EH (cell line): ENCODE results near the gene MLXIP.

Source experiments
- DNase-seq: peaks from one replicate; pipeline ENCODE4 v3.0.0-alpha.2; 2015; ENCODE audit warnings: low read depth

MLXIP gene

DNA sequence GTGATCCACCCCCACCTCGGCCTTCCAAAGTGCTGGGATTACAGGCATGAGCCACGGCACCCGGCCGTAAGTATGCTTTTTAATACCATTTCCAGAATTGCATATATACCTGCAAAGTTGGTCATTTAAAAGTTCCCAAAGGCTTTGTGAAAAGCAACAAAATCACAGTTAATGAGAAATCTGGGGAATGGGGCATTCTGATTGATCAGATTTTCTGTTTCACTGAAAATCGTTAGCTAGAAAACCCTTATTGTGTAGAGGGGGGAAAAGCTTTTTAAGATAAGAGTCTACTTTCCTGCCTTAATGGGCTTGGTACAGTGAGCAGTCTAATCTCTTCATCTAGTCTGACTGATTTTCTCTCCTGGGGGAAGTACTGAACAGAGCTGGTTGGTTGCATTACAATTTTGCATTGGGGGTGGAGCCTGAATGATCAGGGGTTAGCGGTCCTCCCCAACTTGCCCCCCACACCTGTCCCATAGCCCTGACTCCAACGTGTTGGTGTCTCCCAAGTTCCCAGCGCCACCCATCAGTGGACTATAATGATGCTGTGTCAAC is 71.6 kb downstream of the MLXIP start:
- DNase-seq: no peak

DNA sequence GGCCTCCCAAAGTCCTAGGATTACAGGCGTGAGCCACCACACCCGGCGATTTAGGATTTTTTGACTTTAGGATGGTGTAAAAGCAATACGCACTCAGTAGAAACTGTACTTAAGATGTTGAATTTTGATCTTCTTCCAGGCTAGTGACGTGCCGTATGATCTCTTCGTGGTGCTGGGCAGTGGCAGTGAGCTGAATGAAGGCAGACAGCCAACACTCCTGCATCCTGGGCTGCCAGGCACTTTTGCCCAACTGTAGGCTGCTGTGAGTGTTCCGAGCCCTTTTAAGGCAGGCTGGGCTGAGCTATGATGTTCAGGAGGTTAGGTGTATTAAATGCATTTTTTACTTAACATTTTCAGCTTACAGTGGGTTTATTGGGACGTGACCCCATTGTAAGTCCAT is 74.2 kb downstream of the MLXIP start:
- DNase-seq: no peak

DNA sequence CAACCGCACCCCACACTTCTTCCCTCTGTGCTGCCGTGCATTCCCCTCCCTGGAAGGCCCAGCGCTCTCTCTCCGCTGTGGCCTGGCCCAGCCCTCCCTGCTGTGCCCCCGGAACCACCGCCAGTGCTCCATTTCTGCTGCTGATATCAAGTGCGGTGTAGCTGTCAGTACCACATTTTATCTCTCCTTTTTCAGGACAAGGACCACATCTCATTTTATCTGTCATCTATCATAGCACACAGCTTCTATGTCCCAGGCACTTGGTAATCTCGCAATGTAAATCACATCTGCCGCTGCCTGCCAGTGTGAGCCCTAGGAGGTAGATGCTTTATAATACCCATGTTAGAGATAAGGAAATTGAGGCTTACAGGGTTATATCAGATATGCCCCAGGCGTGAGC is 77.1 kb downstream of the MLXIP start:
- DNase-seq: no peak

GRCh38 chr12:122158700-122159285 is 80.2 kb downstream of the MLXIP start:
- no peak for DNase-seq

- no peak for DNase-seq
These were observed 81.3 kb downstream of the MLXIP start for GRCh38 chr12:122159882-122160281.

DNA sequence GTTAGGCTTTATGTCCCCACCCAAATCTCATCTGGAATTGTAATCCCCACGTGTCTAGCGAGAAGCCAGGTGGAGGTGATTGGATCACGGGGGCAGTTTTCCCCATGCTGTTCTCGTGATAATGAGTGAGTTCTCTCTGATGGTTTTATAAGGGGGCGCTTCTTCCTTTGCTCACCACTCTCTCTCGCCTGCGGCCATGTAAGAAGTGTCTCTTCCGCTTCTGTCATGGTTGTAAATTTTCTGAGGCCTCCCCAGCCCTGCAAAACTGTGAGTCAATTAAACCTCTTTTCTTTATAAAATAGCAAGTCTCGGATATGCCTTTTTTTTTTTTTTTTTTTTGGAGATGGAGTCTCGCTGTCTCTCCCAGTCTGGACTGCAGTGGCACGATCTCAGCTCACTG is 82.2 kb downstream of the MLXIP start:
- no peak for DNase-seq

DNA sequence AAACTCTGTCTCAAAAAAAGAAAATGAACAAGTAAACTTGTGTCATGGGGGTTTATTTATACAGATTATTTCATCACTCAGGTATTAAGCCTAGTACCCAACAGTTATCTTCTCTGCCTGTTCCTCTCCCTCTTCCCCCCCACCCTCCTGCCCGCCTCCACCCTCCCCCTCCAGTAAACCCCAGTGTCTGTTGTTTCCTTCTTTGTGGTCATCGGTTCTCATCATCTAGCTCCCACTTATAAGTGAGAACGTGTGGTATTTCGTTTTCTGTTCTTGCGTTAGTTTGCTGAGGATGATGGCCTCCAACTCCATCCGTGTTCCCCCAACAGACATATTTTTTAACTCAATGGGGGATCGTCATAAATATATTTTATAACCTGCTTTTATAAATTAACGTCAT is 83.1 kb downstream of the MLXIP start:
- DNase-seq: no peak

DNA sequence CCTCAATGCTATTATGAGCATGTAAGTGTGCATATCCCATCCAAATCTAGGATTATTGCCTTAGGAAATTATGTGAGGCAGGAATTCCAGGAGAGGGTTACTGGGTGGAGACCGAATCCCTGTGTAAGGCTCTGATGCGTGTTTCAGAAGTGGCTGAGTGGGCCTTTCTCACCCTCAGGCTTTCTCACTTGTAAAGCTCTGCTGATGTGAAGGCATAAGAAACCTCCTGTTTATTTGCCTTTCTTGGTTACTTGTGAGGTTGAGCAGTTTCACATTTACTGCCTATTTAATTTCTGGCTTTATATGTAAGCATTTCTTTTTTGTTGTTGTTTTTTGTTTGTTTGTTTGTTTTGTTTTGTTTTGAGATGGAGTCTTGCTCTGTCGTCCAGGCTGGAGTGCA is 84.4 kb downstream of the MLXIP start:
- no peak for DNase-seq

DNA sequence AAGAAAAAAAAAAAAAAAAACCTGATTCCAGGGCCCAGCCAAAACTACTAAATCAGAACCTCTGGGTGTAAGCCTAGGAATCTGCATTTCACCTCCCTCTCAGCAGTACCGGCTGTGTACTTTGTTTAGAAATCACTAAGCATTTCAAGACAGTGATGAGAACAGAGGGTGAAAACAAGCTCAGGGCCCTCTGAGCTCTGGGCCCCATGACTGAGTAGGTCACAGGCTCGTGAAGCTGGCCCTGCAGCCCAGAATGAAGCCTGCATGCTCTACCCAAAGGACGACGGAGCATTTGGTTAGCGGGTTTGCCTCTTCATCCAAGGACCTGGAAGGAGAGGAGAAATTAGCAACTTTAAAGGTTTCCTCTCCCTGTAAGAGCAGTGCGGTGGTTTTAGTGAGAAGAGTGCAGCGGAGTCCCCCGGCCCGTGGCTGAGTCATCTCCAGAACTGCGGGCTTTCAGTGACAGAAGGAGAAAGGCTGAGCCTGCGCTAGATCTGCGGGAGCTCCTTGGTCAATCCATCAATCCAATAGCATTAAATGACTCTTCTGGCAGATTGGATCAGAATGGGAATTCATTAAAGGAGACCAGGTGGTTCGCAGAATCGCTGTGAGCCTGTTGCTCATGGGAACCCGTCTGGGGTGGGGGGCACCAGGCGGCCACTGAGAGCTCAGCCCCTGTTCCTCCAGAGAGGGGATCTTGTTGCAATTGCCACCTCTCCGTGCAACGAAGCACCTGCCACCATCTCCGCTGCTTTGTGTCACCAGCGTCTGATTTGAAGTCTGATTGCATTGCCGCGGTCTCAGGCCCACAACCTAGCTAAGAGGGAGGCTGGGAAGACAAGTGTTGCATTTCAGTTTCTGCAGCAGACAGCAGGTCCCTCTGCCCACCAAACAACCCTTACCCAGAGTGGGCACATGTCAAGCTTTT is 88.1 kb downstream of the MLXIP start:
- no peak for DNase-seq

DNA sequence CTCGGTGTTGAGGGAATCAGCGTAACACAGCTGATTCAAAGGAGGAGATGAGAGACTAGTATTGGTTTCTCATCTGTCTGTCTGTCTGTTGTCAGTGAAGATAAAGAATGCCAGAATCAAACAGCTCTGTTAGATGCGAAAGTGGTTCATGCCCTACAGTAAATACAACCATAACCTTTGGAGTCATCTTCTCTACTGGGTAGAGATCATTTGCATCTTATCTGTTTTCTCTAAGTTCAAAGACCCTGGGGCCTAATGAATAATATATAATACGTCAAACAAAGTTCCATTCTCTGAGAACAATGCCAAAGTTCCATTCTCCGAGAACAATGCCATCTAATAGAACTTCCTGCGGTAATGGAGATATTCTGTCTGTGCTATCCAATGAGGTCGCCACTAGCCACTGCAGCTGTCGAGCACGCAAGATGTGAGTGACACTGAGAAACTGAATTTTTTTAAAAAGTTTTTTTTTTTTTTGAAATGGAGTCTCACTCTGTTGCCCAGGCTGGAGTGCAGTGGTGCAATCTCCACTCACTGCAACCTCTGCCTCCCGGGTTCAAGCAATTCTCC is 88.9 kb downstream of the MLXIP start:
- no peak for DNase-seq

- DNase-seq: no peak
These were observed 89.9 kb downstream of the MLXIP start for GRCh38 chr12:122168492-122168891.

DNA sequence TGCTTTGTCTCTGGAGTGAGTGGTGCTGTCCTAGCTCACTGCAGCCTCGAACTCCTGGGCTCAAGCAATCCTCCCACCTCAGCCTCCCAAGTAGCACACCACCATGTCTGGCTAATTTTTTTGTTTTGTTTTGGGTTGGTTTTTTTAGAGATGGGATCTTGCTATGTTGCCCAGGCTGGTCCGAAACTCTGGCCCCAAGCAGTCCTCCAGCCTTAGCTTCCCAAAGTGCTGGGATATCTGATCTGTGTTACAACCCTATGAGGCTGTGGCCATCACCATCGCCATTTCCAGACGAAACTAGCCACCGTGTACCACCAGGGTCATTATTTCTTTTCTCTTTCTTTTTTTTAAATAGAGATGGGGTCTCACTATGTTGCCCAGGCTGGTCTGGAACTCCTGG is 92.8 kb downstream of the MLXIP start:
- no peak for DNase-seq

- DNase-seq: no peak
These were observed 93.8 kb downstream of the MLXIP start for GRCh38 chr12:122172262-122172939.

DNA sequence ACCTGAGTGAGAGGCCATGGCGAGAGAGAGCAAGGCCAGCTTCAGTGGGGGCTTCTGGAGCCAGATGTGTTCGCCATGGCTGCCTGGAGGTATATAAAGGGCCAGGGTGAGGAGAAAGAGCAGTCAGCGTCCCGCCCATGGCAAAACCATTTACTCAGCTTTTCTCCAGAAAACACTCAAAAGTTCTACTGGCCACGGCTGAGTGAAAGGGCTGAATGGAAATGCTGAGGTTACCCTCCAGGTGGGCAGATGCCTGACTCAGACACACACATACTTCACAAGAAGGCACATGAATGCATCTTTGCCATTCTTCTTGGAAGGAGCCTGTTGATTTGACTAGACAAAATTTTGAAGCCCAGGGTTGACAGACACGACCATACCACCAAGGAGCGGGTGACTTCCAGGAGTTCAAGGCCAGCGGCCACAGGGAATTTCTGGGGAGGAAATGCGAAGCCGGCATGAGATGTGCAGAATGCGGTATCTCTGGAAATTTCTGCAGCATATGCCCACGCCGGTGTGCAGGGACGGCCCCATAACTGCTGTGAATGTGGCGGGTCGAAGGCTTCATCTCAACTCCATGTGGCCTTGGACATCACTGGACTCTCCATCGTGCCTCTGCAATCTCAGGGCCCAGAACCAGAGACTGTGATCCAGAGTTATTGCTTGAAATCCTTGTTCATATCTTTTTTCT is 95.7 kb downstream of the MLXIP start, which contains the start of gene IL31:
Gene IL31 (minus strand): TSS at position 67 of the 691 bp plus-strand sequence. CDS start 49 bp downstream, at position 18.
- DNase-seq: no peak

- peak; percentile 13 for DNase-seq
These were observed 97.9 kb downstream of the MLXIP start for GRCh38 chr12:122176473-122176872.

GRCh38 chr12:122182887-122183587 is 104.5 kb downstream of the MLXIP start, which contains the start of gene LRRC43:
Gene LRRC43, plus strand, starts transcription at chr12:122183123. Its CDS starts 22 bp downstream, at chr12:122183145.
- DNase-seq: peak; percentile 40

DNA sequence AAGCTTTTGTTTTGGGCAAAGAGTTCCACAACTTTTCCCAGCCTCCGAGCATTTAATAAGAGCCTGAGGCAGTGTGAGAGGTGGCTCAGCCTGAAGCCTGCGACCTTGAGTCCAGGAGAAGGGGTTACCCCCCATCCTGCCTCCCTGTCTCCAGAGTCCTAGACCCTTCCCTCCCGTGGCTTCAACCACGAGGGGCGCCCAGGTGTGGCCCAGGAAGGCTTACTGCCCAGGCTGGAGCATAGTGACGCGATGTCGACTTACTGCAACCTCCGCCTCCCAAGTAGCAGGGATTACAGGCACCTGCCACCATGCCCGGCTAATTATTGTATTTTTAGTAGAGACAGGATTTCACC is 105.0 kb downstream of the MLXIP start:
- no peak for DNase-seq

DNA sequence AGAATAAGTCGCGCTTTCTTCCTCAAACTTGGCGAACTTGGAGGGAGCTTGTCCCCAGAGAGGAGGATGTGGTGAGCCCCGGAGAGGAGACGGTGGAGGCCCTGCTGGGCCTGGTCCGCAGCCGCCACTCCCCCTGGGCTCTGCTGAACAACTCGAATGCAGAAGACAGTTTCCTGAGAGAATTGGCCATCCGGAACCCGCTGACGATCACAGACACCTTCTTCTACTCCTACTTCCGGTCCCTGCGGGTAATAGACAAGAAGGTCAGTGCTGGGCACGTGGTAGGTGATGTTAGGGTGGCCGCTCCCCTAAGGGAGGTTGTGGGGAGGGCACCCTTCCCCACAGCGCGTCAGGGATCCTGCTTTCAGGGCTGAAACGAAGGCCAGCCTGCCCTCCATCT is 106.0 kb downstream of the MLXIP start:
- DNase-seq: no peak

DNA sequence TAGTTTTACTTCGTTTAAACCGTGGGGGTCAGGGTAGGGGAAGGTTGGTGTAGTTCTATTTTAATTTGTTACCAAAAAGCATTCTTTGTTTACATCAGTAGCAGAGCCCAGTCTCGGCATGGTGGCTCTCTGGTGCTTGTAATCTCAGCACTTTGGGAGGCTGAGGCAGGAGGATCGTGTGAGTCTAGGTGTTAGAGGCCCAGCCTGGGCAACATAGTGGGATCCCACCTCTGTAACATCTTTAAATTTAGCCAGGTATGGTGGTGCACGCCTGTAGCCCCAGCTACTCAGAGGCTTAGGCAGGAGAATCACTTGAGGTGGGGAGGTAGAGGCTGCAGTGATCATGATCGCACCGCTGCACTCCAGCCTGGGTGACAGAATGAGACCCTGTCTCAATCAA is 106.5 kb downstream of the MLXIP start:
- no peak for DNase-seq

GRCh38 chr12:122185494-122186082 is 107.0 kb downstream of the MLXIP start:
- no peak for DNase-seq

GRCh38 chr12:122187466-122187865 is 108.9 kb downstream of the MLXIP start:
- DNase-seq: no peak
